Activated gamma-delta T cell treated with Interleukin-2 at 50 U/mL for 16 hours (primary cell): ENCODE data around the gene MAP6.

Experiments
- DNase-seq: peaks from one replicate; pipeline ENCODE4 v3.0.0-alpha.2; 2020

The MAP6 gene

DNA sequence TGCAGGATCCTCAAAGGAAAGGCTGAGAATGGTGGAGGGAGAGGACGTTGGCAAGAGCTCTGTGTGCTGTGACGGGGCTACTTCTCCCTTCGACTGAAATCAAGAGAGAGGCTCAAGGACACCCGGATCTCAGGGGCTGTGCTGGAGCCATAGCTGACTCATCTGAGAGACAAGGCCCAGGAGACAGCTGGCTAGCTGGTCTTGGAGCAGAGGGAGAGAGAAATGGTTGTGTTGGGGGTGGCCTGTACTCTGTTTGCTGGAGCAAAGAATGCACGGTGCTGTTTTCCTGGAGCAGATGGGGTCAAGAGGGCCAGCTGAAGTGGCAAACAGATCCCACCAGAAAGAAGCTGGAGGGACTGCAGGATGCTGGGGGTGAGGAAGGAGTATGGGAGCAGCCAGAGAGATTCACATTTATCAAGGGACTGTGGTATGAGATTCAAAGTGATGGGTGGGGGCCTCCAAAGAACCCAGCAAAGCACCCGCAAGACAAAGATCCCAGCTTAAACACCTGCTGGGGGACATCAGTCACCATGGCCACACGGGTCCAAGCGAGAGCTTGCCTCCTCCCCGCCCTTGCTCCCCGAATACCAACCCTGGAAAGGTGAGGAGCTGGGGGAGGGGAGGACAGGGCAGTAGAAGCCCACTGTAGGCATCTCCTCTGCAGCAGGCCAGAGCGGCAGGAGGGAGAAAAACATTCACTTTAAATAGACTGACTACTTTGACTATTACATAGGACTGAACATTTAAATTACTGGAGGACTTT, 40.8 kb downstream of the MAP6 start:
- DNase-seq = no peak

DNA sequence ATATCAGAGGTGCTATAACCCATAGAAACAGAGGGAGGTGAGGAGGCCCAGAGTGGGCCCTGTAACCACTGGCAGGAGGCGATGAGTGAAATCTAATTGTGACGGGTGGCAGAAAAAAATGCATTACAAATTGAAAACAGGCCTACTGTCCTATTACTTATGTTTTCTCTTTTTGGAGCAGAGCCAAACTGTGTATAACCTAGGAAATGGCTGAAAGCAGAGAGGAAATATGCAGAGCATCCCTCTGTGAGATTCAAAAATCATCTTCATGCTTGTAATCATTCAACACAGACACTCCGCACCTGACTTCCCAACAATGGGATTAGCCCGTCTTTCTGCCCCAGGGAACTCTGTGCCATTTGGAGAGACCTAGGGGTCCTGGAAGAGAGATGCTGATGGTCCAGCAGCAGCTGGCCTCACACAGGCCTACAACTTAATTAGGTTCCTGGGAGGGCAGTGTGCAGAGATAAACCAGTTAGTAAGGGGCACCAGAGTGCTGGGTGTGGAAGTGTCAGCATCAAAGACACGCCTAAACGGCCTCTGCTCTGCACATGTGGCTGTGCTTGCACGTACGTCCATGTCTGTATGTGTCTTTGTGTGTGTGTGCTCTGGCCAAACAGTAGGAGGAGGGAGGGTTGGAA, 41.8 kb downstream of the MAP6 start:
- DNase-seq = no peak

DNA sequence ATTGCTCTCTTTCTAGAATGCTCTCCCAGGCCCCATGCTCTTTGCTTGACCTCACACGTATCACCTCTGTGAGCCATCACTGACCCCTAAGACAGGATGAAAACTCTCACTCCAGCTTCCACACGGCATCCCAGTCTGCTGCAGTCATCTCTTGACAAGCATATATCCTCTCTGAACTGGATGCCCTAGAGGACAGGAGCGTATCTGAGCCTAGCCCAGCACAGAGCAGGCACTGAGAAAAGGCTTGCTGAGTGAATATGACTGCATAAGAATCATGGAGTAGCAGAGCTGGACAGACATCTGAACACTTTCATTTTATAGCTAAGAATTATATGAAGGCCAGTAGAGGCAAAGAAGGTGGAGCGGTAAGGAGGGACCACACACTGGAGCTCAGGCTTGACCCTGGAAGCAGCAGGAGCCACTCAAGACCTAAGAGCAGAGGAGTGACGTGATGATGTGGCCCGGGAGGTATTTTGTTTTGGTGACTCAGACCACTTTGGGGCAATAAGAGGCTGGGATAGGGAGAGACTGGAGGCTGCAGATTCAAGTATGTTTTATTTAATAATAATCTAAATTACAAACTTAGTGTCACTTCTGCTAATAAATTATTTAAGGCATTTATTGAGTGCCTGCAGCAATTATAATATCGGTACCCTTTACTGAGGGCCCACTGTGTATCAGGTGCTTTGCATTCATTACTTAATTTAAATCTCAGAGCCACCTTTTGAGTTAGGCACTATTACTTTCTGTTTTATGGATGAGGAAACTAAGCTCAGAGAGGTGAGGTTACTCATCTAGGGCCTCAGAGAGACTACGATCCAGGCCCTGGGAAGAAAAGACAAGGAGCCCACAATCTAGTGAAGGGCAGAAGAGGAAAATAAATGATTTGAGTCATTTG, 42.6 kb downstream of the MAP6 start:
- no peak for DNase-seq

DNA sequence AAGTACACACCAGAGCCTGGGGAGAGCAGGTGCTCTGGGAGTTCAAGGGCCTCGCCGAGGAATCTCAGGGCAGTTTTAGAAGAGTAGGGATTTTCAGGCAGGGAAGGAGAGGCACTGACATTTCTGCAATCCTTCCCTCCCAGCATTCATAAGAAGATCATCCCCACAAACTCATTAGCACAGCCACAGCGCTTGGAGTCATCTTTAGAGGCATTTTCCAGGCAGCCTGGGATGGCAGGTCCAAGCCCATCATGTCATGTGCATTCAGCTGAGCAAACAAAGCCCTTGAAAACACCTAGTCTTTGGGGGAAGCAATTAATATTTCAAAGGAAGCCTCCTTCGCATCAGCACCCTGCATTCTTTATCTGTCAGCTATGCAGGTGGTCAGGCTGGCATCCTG, 43.8 kb downstream of the MAP6 start:
- DNase-seq = no peak

DNA sequence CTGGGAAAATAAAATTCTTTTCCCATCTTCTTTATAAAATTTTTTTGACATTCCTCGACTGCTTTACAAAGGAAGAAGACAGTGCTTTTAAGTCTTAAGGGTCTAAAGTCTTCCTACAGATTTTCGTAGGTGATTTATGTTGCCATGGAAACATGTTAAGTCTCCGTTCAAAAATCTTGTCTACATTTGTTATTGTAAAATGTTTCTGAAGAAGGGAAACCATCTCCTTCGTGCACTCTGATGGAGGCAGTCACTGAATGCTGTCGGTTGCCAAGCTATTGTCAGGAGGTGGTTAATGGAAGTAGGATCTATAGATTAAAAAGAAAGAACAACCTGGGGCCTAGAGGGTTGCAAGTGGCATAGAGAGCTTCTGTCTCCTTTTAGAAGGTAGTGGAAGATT, 52.6 kb downstream of the MAP6 start:
- no peak for DNase-seq

DNA sequence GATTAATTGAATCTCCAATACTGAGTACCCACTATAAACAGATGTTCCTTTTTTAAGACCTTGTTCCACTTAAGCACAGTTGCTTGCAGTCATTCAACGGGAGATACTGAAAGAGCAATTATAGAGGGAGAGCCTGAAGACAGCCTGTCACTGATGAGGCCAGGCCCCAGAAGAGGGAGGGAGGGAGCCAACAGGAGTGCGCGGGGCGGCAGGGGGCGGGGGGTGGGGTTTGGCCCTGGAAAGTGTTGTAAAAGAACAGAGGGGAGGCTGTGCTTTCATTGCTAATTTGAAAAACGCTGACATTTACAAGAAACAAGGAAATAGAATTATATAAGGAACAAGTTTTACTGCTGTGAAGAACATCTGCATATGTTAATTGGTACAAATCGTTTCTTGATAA, 53.1 kb downstream of the MAP6 start:
- DNase-seq = no peak

DNA sequence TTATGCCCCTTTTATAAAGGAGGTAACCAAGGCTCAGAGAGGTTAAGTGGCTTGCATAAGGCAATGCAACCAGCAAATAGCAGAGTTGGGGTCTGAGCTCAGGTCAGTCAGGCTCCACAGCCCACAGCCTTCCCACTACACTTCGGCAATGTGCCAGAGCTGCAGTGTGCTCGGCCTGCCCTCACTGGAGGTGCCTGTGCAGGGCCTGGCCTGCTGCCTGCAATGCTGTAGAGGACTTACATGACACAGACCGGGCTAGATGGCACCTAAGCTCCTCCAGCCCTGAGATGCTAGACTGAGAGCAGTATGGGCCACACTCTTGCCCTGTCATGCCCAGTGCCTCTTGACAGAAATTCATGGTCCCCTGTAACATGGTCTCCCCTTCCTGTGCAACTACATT, 57.0 kb downstream of the MAP6 start:
- no peak for DNase-seq

DNA sequence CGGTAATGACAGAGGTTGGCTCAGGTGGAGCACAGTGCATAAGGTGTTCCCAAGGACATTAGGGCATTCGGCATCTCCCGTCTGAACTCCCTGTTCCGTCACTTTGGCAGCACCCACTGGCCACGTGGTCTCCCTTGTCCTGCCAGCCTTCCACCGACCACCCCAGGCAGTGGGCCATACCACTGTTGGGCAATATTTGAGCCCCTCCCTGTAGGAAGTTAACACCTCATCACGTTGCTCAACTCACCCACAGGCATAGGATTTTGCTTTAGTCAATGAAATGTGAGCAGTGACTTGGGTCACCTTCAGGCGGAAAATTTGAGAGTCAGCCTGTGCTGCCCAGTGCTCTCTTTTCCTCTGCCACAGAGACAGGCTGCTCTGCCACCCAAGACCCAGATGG, 62.7 kb downstream of the MAP6 start:
- no peak for DNase-seq

DNA sequence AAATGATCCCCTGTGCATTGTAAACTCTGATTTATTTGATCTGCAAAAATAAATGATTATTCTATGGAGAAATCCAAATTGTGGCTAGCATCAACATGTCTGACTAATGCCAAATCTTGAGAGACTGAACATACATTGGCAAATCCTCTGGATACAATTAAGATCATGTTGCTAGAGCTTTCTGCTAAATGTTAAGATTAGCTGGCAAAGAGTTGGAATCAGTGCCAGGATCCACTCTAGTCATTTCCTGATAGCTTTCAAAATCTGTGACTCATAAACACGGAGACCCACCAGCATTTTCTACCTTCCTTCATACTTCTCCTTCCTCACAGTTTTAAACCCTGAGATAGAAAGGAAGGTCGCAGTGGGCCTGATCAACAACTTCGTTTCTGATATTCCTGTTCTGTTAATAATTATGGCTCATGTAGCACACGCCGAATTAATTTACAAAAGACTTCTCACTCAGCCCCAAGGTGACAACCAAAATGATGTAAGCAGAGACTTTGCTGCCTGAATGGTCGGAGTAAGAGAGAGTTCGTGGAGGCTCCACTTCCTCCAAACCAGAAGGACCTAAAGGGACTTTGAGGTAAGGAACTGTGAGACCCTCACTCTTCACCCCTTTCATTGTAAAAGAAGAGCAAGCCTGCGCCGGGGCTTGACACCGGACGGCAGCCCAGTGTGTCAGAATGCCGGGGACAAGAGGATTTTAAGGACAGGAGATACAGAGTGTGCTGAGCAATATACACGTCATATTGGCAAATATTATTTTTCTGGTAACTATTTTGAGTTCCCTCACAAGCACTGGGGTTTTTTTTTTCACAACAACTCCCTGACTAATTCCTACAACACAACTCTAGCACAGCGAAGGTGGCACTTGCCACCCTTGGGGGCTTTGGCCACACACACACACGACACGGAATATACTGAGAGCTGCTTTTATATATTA, 64.8 kb downstream of the MAP6 start:
- no peak for DNase-seq

DNA sequence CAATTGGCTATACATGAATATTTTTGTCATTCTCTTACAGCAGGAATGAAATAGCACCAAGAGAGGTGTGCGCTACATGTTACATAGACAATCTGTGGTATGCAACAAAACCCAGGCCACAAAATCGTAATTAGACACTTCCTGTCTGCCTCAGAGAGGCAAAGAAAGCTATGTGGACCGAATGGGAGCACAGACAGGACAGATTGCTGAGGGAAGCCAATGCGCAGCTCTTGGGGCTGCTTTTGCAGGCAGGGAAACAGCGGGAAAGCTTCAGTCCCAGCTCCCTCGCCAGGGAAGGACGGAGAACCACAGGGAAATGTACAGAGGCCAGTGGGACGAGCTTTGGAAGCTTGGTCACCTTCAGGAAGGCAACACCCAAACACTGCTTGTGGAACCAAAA, 65.9 kb downstream of the MAP6 start:
- DNase-seq = no peak

DNA sequence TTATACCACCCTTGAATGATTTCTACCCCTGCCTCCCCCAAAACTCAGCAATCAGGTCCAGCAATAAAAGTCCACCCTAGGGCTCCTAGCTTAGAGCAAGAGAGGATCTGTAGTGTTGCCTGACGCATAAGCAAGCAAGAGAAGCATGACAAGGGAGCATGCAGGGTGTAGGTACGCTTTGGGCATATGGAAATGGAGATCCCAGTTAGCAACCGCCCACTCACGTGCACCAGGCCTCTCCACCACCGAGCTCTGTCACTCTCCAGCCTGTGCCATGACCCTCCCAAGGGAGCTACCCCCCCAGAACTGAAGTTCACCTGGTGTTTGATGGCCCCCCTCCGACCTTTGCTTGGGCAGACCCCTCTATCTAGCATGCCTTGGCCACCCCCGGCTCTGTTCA, 67.3 kb downstream of the MAP6 start:
- DNase-seq = no peak

DNA sequence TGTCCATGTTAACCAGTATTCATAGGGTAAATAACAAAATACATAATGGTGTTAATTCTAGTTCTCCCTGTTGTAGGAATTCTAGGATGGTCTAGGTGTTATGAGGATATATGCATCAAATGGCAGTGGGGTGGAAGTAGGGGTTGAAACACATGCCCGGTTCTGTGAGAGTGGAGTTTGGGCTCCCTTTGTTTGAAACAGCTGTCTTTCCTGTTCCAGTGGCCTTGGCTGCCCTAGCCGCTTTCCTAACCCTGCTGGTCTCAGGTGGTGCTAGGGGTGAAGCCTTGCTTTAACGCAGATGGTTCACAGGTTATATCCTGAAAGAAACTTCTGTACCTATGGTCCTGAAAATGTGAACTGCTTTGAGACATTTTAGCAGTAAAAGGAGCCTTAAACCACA, 68.5 kb downstream of the MAP6 start:
- DNase-seq = no peak

DNA sequence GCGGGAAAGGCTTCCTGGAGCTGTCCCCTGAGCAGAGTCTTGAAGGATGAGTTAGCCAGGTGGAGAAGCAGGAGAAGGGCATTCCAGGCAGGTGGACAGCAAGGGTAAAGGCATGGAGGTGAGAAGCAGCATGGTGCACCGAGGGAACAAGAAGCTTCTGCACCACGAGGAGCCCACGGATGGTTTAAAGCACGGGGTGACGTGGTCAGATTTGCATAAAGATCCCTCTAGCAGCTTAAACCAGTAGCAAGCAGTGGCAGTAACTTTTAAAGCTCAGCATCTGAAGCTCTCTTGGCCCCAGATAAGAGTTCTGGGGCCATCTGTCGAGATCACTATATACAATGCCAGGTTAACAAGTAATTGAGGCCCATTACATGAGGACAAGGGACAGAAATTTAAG, 69.9 kb downstream of the MAP6 start:
- no peak for DNase-seq

DNA sequence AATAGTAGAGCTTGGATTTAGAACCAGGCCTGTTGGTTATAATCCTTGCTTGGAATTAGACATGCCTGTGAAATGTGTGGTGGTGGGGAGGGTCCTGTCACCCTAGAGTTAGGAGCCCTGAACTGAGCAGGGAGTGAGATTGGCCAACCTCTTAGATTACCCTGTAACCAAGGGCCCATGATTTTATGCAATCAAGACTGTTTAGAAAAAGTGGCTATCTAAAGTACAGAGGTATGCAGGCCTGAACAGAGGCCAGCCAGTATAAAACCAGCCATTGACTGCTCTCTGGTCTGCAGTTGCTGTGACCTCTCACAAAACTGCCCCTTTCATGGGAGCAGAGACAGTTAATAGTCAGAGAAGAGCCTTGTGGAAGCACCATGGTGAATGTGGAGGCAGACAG, 70.6 kb downstream of the MAP6 start:
- no peak for DNase-seq

DNA sequence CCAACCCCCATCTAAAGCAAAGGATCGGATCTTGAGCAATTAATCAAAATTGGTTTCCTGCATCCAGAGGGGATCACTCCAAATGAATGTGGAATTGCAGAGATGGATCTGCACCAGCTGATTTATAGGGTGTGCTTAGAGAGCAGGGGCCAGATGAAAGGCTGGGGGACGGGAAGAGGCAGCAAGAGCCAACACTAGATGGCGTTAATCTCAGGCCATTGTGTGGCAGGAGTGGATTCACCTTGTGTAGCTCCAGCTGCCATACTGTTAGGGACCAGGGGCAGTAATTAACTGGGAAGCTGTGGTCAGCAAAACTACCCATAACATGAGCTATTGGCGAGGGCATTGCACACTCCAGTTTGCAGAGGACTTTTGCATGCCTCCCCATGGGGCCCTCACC, 71.2 kb downstream of the MAP6 start:
- no peak for DNase-seq

DNA sequence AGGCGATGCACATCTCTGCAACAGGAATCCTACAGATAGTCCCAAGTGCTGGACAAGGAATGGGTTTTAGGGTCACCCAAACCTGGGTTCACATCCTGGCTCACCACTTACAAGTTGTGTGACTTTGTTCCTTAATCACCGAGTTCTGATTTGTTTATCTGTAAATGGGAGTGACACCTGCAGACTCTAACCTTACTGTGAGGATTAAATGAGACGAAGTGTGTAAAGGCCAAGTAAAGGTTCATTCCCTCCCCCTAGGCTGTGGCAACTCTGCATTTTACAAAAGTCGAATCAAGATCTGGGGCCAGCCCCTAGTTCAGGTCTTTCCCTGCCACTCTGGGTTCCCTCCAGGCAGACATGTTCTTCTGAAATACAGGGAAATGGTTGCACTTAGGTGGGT, 71.9 kb downstream of the MAP6 start:
- DNase-seq = no peak

DNA sequence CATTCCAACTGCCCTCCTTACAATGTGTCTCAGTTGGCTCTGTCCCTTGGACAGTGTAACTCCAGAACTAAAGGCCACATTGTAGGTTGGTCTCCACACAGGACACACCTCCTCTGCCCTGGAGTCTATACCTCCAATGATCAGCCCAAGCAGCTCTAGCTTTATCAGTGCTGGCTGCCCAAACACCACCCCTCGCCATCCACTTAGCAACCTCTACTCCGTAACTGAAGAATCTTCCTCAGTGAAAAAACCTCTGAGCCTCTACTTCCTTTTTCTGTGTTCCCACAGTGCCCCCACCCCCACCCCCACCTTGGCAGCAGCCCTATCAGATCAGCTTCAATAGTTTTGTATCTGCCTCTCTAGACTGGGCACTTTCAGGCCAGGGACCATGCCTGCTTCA, 73.4 kb downstream of the MAP6 start:
- DNase-seq = no peak

DNA sequence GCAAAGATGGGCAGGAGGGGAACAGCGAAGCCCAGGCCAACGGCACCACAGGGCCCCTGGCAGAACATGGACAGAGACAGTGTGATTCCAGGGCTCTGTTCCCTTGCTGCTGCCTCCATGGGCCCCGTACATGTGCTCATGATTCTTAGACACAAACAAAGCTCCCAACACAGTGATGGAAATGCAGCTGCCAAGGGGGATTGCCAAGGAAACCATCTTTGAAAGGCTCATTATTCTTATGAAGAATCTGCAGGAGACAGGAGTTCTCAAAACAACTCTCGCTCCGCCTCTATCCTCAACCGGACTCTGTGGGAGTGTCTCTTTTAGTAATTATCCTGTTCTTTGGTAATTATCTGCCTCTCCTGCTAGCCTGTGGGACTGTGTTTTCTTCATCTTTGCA, 74.6 kb downstream of the MAP6 start:
- DNase-seq = no peak

DNA sequence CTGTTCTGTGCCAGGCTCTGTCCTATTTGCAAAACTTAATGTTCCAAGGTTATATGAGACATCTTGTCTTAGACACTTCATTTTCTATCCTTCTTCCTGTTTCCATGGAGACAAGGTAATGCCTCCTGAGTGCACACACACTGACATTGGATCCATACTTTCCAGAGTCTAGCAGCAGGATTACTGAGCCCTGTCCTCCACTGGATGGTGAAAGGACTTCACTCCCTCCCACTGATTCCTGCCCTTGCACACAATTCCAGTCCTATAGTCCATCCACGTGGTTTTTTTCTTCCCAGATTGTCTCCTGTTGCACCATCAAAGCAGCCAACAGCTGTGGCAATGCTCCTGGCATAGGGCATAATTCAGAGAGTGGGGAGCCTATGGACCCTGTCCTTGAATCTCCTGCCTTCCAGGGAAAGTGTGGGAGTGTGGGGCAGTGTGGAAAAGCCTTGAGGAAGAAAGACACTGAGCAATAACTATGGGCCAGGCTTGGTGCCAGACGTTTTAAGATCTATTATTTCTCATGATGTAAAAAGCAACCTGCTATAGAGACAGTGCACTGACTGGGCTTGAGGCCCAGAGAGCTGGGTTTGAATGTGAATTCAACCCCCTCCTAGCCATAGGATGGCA, 75.4 kb downstream of the MAP6 start:
- no peak for DNase-seq

DNA sequence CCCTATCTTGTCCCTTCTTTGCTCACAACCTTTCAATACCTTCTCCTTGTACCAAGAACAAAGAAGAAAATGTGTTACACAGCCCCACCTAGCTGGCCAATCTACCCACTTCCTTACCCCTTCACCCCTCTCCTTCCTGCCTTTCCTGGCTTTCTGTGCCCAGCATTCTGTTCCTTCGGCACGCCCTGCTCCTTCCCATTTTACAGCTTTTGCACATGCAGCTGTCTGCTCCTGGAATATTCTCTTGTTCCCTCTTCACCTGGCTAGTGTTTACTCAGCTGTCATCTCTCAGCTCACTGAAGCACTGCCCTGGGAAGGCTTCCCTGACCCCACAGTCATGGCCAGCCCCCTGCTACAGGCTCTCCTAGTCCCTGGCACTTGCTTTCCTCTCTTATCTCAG, 76.1 kb downstream of the MAP6 start:
- DNase-seq = no peak

DNA sequence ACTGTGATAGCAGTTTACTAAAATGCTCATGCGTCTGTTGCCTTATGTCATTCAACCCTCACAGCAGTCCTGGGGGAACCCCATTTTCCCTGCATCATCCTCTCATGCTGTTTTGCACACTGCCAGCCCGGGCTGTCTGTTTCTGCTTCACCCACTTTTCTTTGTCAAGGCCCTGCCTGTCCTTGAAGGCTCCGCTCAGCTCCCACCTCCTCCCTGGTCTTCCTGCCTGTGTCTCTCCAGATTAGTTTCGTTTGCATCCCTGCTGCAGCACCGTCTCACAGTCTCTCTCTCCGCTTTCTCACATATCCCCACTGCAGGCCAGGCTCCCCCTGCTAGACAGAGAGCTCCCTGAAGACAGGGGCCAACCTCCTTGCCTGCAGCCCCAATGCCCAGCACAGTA, 76.9 kb downstream of the MAP6 start:
- DNase-seq = no peak

DNA sequence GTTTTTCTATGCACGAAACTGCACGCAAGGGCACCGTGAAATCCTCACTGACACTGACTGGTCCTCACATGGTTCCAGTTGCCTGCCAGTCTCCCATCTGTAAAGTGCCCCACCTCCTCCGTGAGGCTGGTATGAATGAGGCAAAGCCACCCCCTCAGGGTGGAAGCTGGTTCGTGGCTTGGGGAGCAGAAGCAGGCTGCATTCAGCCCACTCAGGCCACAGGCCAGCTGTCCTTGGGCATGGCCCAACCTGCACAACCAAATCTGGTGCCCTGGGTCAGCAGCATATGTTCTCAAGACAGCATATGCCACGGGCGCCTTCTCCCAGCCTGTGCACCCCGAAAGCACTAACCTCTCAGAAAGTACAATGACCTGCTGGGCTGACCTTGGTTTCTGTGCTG, 77.5 kb downstream of the MAP6 start:
- DNase-seq = no peak
